Activated CD8-positive, alpha-beta T cell treated with anti-CD3 and anti-CD28 coated beads for 36 hours (primary cell): ENCODE data around the gene SBF2. TPM values are rescaled to one million over a fixed set of nuclear protein-coding genes. Genes with fewer than 3 reads are reported as not detected.

ENCODE experiments used
- ATAC-seq: fragments of 200-7000 bp; cut with Tn5 transposase; one replicate; pipeline ENCODE4 v1.10.0; 2021; ENCODE audit warnings: mild to moderate bottlenecking, moderate library complexity
- CTCF ChIA-PET: fragments of 350-600 bp; sonication (Branson Sonifier 250); formaldehyde crosslinking; loops from one replicate; lab custom pipeline; 2021; ENCODE audit warnings: antibody characterized with exemption; lab: Charles Lee
- POLR2A ChIA-PET: fragments of 350-600 bp; sonication (Branson Sonifier 250); formaldehyde crosslinking; loops from one replicate; lab custom pipeline; 2021; ENCODE audit warnings: antibody characterized with exemption; lab: Charles Lee
- DNase-seq: peaks from one replicate; pipeline ENCODE4 v3.0.0-alpha.2; 2020
- H3K27ac Mint-ChIP-seq: one replicate; pipeline ENCODE4 v1.8.0; 2021; ENCODE audit warnings: mild to moderate bottlenecking, mixed read lengths
- H3K27me3 Mint-ChIP-seq: one replicate; pipeline ENCODE4 v1.8.0; 2021; ENCODE audit warnings: mixed read lengths
- H3K36me3 Mint-ChIP-seq: one replicate; pipeline ENCODE4 v1.8.0; 2021; ENCODE audit warnings: low read depth, mixed read lengths
- H3K4me1 Mint-ChIP-seq: one replicate; pipeline ENCODE4 v1.8.0; 2021; ENCODE audit warnings: low read depth, mixed read lengths
- H3K4me3 Mint-ChIP-seq: one replicate; pipeline ENCODE4 v1.8.0; 2021; ENCODE audit warnings: mild to moderate bottlenecking, moderate library complexity, mixed read lengths
- H3K9me3 Mint-ChIP-seq: one replicate; pipeline ENCODE4 v1.8.0; 2021; ENCODE audit warnings: mixed read lengths
- CTCF ChIP-seq: fragments of 200-600 bp; IDR thresholded peaks from one replicate; pipeline ENCODE4 v1.8.0; 2022; ENCODE audit warnings: antibody characterized with exemption, mild to moderate bottlenecking
- intact Hi-C: fragments of 100-400 bp; cut with micrococcal nuclease; formaldehyde crosslinking; loops from one replicate; pipeline ENCODE4 v1.10.0; 2022
- total RNA-seq, 2 experiments: library from RNA; stranded (reverse); gene quantifications; one replicate each; pipeline ENCODE4 v1.2.3, GENCODE V29; 2021

SBF2 gene
- total RNA-seq, 2 experiments from 2014 or later = 10.0 to 11.0 TPM

- Mint-ChIP-seq H3K27me3 (no peaks in the 10 kb centered on the region), H3K4me1 (peaks cover 39% of the 10 kb centered on the region), H3K36me3 (peaks cover 19% of the 10 kb centered on the region), H3K4me3 (no peak overlapping the region), H3K27ac (no peak overlapping the region), H3K9me3 (no peaks in the 10 kb centered on the region)
- DNase-seq (no peak), ATAC-seq (no peak)
- no peak for TF ChIP-seq CTCF
- intact Hi-C loops = no loop called here
- POLR2A ChIA-PET = no interaction called here
- CTCF ChIA-PET = interaction anchor here (0.9 to 2.5 kb wide), 3 partner anchors 9 to 210 kb away, joined by 4 to 9 read pairs (median 4); no protein-coding TSS in a partner anchor
Observed at GRCh38 chr11:9763301-9763700, 530.7 kb downstream of the SBF2 start.

DNA sequence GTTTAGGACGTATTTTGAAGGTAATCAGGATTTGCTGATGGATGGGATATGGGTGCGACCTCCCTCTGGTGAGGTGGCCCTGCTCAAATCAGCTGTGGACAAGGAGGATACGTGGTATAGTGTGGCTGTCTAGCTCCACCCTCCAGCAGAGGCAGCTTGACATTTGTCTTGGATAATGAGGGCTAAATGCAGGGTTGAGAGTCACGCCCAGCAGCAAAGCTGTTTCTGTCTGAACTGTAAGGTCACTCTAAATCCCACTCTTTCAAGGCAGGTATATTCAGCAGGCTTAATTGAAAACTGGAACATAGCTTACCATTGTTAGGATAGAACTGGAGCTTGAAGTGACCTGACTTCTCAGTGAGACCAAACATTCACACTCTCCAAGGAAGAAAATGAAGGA, 531.5 kb downstream of the SBF2 start:
- TF ChIP-seq CTCF = no peak
- H3K27me3 Mint-ChIP-seq = no peaks in the 10 kb centered on the region

GRCh38 chr11:9761441-9761945, 532.5 kb downstream of the SBF2 start:
- H3K4me3 Mint-ChIP-seq = no peak overlapping the region
- intact Hi-C loops = no loop called here
- no peak overlapping the region for H3K27ac Mint-ChIP-seq
- H3K36me3 Mint-ChIP-seq = peaks cover 15% of the 10 kb centered on the region
- TF ChIP-seq CTCF = no peak
- no peak for DNase-seq
- peaks cover 46% of the 10 kb centered on the region for H3K4me1 Mint-ChIP-seq
- CTCF ChIA-PET = no interaction called here
- POLR2A ChIA-PET = no interaction called here
- no peaks in the 10 kb centered on the region for H3K27me3 Mint-ChIP-seq
- no peaks in the 10 kb centered on the region for H3K9me3 Mint-ChIP-seq
- no peak for ATAC-seq

More for the DNA sequence above, 531.5 kb downstream of the SBF2 start:
- Mint-ChIP-seq H3K4me1 (peaks cover 43% of the 10 kb centered on the region), H3K4me3 (no peak overlapping the region), H3K27ac (no peak overlapping the region), H3K36me3 (peaks cover 19% of the 10 kb centered on the region), H3K9me3 (no peaks in the 10 kb centered on the region)
- POLR2A ChIA-PET = no interaction called here
- intact Hi-C loops = no loop called here
- CTCF ChIA-PET = interaction anchor here (0.8 to 2.5 kb wide), 5 partner anchors 8 to 546 kb away, joined by 3 to 9 read pairs (median 4); no protein-coding TSS in a partner anchor
- DNase-seq (no peak), ATAC-seq (no peak)

DNA sequence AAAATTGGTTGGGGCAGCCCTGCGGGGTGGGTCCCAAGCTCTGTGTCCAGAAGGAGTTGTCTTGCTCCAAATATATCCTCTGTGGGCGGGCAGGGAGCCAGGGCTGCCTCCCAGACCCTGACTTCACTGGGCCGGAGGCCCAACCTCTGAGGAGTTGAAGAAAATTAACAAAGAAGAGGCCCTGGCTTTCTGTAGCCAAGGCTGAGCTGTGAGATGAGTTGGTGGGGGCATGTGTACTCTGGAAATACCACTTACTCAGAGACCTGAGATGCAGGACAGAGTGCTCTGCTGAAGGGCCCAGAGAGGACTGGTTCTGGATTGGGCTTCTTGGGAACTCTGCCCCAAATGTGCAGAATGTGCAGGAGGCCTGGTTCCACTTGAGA, 533.8 kb downstream of the SBF2 start:
- intact Hi-C loops = no loop called here
- no peak for TF ChIP-seq CTCF
- no peaks in the 10 kb centered on the region for H3K9me3 Mint-ChIP-seq
- ATAC-seq (no peak), DNase-seq (no peak)
- H3K27ac Mint-ChIP-seq = peak overlapping the region; percentile 98
- peaks cover 15% of the 10 kb centered on the region for H3K36me3 Mint-ChIP-seq
- peak overlapping the region; percentile 88 for H3K4me3 Mint-ChIP-seq
- peaks cover 52% of the 10 kb centered on the region for H3K4me1 Mint-ChIP-seq
- no peaks in the 10 kb centered on the region for H3K27me3 Mint-ChIP-seq
- POLR2A ChIA-PET = interaction anchor here (0.9 to 1.6 kb wide), 7 partner anchors 9 to 563 kb away, joined by 3 to 12 read pairs (median 4); partner anchors contain the start of gene ZNF143
- CTCF ChIA-PET = interaction anchor here (1.0 to 3.7 kb wide), 8 partner anchors 12 to 565 kb away, joined by 3 to 49 read pairs (median 9); partner anchors contain the start of gene ADM

DNA sequence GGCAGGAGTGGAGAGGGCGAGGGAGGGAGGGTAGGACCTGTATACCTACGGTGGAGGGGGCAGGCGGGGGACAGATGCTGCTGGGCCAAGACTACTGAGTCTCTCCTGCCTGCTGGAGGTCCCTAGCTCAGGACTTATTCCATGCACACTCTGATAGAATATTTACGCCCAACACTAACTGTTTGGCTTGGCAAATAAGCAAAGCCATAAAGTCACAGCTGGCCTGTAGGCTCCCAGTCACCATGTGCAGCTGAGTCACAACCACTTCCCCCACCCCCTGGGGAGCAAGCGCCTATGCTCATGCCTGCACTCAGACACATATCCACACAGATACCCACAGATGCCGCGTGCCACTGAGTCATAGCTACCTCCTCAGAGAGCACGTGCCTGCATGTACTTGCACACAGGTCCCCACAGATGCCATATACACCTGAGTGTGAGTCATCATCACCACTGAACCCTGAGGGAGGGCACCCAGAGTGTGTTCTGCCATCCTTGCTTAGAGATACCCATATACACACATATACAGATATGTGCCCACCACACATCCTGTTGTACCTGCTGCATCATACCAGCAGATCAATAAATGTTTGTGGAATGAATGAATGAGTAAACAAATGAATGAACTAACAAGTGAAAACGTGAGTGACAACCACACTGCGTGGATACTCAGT, 534.4 kb downstream of the SBF2 start:
- Mint-ChIP-seq H3K27me3 (no peaks in the 10 kb centered on the region), H3K27ac (peak overlapping the region; percentile 98), H3K4me1 (peaks cover 51% of the 10 kb centered on the region), H3K36me3 (peaks cover 15% of the 10 kb centered on the region), H3K4me3 (peak overlapping the region; percentile 88), H3K9me3 (no peaks in the 10 kb centered on the region)
- intact Hi-C loops = loop anchor here (2.0 to 5.0 kb wide), 2 partner anchors 213 to 548 kb away; partner anchors contain the start of gene ADM
- CTCF ChIA-PET = interaction anchor here (0.7 to 3.7 kb wide), 17 partner anchors 12 to 782 kb away, joined by 3 to 49 read pairs (median 6); partner anchors contain the start of genes ADM and RNF141
- peak; percentile 99 for DNase-seq
- TF ChIP-seq CTCF = no peak
- ATAC-seq = peak; percentile 85
- POLR2A ChIA-PET = interaction anchor here (0.6 to 2.3 kb wide), 18 partner anchors 9 to 567 kb away, joined by 3 to 12 read pairs (median 4); partner anchors contain the start of genes WEE1 and ZNF143
